Kidney epithelial cell (primary cell): ENCODE data around the gene PCDHGB1. TPM values are rescaled to one million over a fixed set of nuclear protein-coding genes. Genes with fewer than 3 reads are reported as not detected.
"Not testable (repeated sequence)": the region's sequence is repeated elsewhere in the genome, so short reads cannot be mapped to it uniquely, and the experiment has no call there.

Experiments
- DNase-seq: peaks from one replicate; pipeline ENCODE4 v3.0.0-alpha.2; 2010; ENCODE audit warnings: low read depth
- H3K27me3 ChIP-seq: 2 replicates; pipeline ENCODE4 v1.6.0; 2011; ENCODE audit warnings: low read length; ENCODE audit not compliant: control insufficient read depth, insufficient read depth
- H3K36me3 ChIP-seq: 2 replicates; pipeline ENCODE4 v1.5.1; 2011; ENCODE audit warnings: low read length; ENCODE audit not compliant: control insufficient read depth, insufficient read depth
- H3K4me3 ChIP-seq: 2 replicates; pipeline ENCODE4 v1.5.1; 2011; ENCODE audit warnings: low read depth, mild to moderate bottlenecking, control low read depth, low read length
- total RNA-seq: library from RNA; depleted of rRNA; stranded (reverse); fragments of >200 nt; gene quantifications from 2 replicates; pipeline ENCODE4 v1.2.3, GENCODE V29; 2015
- TF ChIP-seq, protein P1 (sequence below): IDR thresholded peaks from 2 replicates; pipeline ENCODE4 v1.5.1; 2011; ENCODE audit warnings: mild to moderate bottlenecking, moderate library complexity, low read length, control low read depth, inconsistent platforms; ENCODE audit not compliant: insufficient read depth, poor library complexity, severe bottlenecking

Gene PCDHGB1
- total RNA-seq, 1 donor from 2014 or later, result 1.6 TPM

DNA sequence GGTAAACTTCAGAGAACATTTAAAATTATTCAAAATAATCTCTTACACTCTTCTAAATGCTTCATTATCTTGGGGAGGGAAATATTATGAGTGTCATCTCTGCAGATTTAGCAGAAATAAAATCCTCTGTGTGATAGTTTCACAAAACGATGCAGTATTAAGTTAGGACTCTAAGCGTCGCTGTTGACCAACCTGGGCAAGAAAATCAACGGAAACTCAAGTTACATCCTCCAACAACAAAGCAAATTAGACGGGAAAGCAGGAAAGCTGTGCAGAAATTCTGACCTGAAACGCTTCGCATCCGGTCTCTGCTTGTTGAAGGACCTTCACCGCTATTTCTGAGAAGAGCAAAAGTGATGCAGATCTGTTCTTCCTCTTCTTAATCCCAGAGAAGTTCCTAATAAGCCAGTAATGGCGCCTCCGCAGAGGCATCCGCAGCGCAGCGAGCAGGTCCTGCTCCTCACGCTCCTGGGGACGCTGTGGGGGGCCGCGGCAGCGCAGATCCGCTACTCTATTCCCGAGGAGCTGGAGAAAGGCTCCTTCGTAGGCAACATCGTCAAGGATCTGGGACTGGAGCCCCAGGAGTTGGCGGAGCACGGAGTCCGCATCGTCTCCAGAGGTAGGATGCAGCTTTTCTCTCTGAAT, 23.9 kb downstream of the PCDHGB1 start, which contains the start of gene PCDHGA6:
TSS of gene PCDHGA6 (plus strand) at position 219 of the 645 bp plus-strand sequence. CDS start at position 412, 193 bp downstream.
- peaks cover 21% of the 10 kb centered on the region for H3K27me3 ChIP-seq
- H3K4me3 ChIP-seq, result no peak within 1 kb of the TSS
- DNase-seq, result no peak
- TF ChIP-seq, protein P1, sequence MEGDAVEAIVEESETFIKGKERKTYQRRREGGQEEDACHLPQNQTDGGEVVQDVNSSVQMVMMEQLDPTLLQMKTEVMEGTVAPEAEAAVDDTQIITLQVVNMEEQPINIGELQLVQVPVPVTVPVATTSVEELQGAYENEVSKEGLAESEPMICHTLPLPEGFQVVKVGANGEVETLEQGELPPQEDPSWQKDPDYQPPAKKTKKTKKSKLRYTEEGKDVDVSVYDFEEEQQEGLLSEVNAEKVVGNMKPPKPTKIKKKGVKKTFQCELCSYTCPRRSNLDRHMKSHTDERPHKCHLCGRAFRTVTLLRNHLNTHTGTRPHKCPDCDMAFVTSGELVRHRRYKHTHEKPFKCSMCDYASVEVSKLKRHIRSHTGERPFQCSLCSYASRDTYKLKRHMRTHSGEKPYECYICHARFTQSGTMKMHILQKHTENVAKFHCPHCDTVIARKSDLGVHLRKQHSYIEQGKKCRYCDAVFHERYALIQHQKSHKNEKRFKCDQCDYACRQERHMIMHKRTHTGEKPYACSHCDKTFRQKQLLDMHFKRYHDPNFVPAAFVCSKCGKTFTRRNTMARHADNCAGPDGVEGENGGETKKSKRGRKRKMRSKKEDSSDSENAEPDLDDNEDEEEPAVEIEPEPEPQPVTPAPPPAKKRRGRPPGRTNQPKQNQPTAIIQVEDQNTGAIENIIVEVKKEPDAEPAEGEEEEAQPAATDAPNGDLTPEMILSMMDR, result peak; percentile 34
- H3K36me3 ChIP-seq, result no peaks in the 10 kb centered on the region

DNA sequence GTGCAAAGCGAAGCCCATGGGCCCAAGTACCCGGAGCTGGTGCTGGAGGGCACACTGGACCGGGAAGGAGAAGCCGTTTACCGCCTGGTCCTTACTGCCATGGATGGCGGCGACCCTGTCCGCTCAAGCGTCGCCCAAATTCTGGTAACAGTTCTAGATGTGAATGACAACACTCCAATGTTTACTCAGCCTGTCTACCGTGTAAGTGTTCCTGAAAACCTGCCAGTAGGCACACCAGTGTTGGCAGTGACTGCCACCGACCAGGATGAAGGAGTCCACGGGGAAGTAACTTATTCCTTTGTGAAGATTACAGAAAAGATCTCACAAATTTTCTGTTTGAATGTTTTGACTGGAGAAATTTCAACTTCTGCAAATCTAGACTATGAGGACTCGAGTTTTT, 24.7 kb downstream of the PCDHGB1 start:
- Histone ChIP-seq H3K27me3 (peaks cover 21% of the 10 kb centered on the region), H3K36me3 (no peaks in the 10 kb centered on the region), H3K4me3 (no peak overlapping the region)
- DNase-seq, result no peak
- TF ChIP-seq, protein P1, result no peak

DNA sequence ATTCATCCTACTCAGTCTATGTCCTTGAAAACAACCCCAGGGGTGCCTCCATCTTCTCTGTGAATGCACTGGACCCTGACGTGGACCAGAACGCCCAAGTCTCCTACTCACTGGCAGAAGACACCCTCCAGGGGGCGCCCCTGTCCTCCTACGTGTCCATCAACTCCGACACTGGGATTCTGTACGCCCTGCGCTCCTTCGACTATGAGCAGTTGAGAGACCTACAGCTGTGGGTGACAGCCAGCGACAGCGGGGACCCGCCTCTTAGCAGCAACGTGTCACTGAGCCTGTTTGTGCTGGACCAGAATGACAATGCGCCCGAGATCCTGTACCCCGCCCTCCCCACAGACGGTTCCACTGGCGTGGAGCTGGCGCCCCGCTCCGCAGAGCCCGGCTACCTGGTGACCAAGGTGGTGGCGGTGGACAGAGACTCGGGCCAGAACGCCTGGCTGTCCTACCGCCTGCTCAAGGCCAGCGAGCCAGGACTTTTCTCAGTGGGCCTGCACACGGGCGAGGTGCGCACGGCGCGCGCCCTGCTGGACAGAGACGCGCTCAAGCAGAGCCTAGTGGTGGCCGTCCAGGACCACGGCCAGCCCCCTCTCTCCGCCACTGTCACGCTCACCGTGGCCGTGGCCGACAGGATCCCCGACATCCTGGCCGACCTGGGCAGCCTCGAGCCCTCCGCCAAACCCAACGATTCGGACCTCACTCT, 25.7 kb downstream of the PCDHGB1 start:
- H3K36me3 ChIP-seq, H3K4me3 ChIP-seq, DNase-seq: not testable (repeated sequence)
- peaks cover 20% of the 10 kb centered on the region for H3K27me3 ChIP-seq

DNA sequence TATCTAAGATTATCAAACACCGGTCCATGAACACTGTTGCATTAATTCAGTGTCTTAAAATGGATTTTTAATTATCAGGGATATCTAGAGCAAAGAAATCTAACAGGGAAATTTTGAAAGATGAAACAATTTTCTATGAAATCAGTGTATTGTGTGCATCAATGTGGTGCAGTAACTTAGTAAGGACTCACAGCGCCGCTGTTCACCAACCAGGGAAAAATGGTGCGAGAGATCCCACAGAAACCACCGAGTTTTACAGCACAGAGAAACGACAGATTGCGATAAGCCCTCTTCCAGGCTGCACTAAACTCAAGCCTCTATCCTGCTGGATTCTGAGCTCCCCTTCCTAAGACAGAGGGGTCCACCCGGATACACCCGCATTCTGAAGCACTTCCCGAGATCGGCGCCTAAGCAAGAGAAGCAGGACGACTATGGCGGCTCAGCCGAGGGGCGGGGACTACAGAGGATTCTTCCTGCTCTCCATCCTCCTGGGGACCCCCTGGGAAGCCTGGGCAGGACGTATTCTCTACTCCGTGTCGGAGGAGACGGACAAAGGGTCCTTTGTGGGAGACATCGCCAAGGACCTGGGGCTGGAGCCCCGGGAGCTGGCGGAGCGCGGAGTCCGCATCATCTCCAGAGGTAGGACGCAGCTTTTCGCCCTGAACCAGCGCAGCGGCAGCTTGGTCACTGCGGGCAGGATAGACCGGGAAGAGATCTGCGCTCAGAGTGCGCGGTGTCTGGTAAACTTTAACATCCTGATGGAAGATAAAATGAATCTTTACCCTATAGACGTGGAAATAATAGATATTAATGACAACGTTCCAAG, 32.8 kb downstream of the PCDHGB1 start, which contains the start of gene PCDHGA7:
TSS of gene PCDHGA7 (plus strand) at position 274 of the 826 bp plus-strand sequence. CDS start at position 432, 158 bp downstream.
- Histone ChIP-seq H3K27me3 (peaks cover 9% of the 10 kb centered on the region), H3K4me3 (peak within 1 kb of the TSS; percentile 43), H3K36me3 (no peaks in the 10 kb centered on the region)
- DNase-seq, result no peak
- TF ChIP-seq, protein P1, result peak; percentile 28

DNA sequence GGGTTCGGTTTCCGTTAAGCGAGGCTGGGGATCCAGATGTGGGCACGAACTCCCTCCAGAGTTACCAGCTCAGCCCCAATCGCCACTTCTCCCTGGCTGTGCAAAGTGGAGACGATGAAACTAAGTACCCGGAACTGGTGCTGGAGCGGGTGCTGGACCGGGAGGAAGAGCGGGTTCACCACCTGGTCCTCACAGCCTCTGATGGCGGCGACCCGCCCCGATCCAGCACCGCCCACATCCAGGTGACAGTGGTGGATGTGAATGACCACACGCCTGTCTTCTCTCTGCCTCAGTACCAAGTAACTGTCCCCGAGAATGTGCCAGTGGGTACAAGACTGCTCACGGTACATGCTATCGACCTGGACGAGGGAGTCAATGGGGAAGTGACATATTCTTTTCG, 33.4 kb downstream of the PCDHGB1 start:
- no peaks in the 10 kb centered on the region for H3K36me3 ChIP-seq
- H3K4me3 ChIP-seq, result no peak overlapping the region
- DNase-seq, result no peak
- TF ChIP-seq, protein P1, result no peak
- H3K27me3 ChIP-seq, result peaks cover 9% of the 10 kb centered on the region
